Epithelial cell of prostate (primary cell): ENCODE results near the gene FMN1.

Experiments used
- DNase-seq: peaks from one replicate; pipeline ENCODE4 v3.0.0-alpha.2; 2011; ENCODE audit warnings: low read depth, low spot score
- H3K27ac ChIP-seq: fragments of 450-650 bp; 2 replicates; pipeline ENCODE4 v1.5.1; 2017; ENCODE audit warnings: mild to moderate bottlenecking

Gene FMN1

GRCh38 chr15:32877252-32878019 is 317.1 kb downstream of the FMN1 start:
- H3K27ac ChIP-seq = no peak overlapping the region
- no peak for DNase-seq

GRCh38 chr15:32873284-32874114 is 321.0 kb downstream of the FMN1 start:
- H3K27ac ChIP-seq = no peak overlapping the region
- no peak for DNase-seq

DNA sequence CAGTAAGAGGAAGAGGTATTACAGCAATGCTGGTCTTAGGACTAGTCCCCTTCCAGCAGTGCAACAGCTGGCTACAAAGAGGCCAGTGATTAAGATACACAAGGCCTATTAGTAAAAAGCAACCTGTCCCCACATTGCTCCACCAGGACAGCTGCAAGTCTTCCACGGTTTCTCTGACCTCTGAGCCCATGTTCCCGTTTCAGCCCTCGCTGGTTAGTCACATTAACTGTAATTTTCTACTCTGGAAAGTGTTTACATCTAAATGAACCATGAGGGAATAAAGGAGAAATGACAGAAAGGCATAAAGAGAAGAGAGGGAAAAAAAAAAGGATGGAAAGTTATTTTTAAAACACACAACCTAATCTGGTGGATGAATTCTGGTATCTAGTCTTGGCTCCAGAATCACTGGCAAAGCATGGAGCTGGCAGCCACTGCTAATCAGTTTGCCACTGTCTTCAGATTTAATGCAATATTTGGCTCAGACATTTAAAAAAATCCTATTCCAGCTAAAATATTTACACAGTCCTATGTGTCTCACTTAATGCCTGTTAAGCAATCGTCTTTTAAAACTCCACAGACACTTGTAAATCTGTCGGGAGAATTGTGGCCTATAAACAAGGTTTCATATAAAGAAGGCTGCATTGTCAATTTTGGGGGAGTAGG is 321.8 kb downstream of the FMN1 start:
- no peak for DNase-seq
- no peak overlapping the region for H3K27ac ChIP-seq

GRCh38 chr15:32871883-32872282 is 322.6 kb downstream of the FMN1 start:
- H3K27ac ChIP-seq = no peak overlapping the region
- DNase-seq = no peak

GRCh38 chr15:32870240-32871033 is 324.1 kb downstream of the FMN1 start:
- H3K27ac ChIP-seq = no peak overlapping the region
- DNase-seq = no peak

DNA sequence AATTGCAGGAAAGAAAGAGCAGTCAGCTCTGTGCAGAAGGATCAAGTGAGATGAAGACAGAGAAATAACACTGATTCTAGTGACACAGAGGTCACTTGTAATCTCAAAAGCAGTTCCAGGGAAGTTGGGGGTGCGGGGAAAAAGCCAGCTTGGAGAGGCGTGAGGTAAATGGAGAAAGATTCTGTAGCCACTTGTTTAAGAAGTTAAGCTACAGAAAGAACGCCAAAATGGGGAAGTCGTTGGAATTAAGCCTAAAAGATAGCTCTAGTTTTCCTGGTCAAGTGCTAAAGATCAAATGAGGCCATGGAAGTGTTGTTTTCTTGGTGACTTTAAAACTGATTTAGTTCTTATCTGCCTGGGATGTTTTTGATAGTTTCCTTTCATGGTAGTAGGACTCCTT is 324.7 kb downstream of the FMN1 start:
- no peak overlapping the region for H3K27ac ChIP-seq
- DNase-seq = no peak

DNA sequence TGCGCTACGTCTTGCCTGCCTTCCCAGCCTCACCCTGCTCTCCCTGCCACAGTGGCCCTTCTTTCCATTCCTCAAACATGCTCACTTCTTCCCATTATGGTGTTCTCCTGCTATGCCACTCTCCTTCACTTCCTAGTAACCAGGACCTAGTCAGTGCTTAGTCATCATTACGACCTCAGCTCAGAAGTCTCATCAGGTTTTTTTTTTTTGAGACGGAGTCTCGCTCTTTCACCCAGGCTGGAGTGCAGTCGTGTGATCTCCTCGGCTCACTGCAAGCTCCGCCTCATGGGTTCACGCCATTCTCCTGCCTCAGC is 327.2 kb downstream of the FMN1 start:
- peak; percentile 31 for DNase-seq
- H3K27ac ChIP-seq = peak overlapping the region; percentile 22

DNA sequence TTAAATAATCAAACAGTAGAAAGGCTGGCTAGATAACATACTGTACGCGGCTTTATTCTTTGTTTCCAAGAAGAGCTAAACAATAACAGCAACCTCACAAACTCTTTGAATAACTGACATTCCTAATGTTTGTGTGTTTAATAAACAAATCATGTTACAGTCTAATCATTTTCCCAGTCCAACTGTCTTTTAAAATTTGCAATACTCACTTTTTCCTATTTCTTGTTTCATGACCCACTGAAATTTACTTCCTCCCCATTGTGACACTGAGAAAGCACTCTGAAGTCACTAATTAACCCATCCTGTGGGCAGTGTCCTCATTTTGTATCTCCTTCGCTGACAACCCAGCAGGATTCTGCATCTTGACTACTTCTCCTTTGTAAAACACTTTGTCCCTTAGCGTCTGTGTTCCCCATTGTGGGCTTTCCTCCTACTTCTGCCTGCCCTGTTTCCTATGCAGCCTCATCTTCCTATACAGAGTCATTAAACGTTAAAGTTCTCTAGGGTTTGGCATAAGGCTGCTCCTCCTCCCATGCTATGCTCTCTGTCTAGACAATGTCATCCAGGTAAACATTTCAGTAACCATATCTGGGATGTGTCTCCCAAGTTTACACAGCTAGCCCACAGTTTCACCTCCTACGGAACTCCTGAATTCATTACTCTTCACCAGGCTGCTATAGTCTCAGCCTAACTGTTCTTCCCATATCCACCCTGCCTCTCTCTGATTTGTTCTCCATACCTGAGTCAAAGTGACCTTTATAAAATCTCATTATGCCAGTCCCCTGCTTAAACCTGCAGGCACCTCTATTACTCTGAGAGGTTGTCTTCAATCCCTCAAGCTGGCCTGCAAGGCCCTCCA is 327.8 kb downstream of the FMN1 start:
- peak overlapping the region; percentile 22 for H3K27ac ChIP-seq
- no peak for DNase-seq

DNA sequence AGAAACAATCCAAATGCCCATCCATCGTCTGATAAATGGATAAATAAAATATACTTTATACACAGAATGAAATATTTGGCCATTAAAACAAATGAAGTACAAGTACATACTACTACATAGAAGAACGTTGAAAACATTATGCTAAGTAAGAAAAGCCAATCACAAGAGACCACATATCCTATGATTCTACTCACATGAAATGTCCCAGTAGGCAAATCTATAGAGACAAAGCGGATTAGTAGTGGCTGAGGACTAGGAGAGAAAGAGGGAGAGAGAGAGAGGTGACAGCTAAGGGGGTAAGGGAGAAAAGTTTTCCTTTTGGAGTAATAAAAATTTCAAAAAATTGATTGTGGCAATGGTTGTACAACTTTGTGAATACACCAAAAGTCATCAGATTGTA is 329.7 kb downstream of the FMN1 start:
- H3K27ac ChIP-seq = no peak overlapping the region

GRCh38 chr15:32864051-32864450 is 330.5 kb downstream of the FMN1 start:
- DNase-seq = no peak
- H3K27ac ChIP-seq = no peak overlapping the region

More for the DNA sequence above, 329.7 kb downstream of the FMN1 start:
- DNase-seq = no peak

GRCh38 chr15:32861761-32862160 is 332.8 kb downstream of the FMN1 start:
- no peak overlapping the region for H3K27ac ChIP-seq
- no peak for DNase-seq

- H3K27ac ChIP-seq = no peak overlapping the region
Observed at GRCh38 chr15:32861174-32861573, 333.3 kb downstream of the FMN1 start.

DNA sequence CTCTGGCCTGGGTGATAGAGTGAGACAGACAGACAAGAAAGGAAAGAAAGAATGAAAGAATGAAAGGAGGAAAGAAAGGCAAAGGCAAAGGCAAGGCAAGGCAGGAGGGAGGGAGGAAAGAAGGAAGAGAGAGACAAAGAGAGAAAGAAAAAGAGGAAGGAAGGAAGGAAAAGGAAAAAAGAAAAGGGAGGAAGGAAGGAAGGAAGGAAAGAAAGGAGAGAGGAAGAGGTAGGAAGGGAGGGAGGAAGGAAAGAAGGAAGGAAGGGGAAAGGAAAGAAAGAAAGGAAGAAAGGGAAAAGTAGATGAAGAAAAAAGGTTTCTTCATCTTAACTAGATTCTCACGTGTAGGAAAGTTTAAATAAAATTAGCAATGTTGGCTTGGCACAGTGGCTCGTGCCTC is 334.5 kb downstream of the FMN1 start:
- no peak overlapping the region for H3K27ac ChIP-seq
- DNase-seq = no peak

More at GRCh38 chr15:32861174-32861573, 333.3 kb downstream of the FMN1 start:
- no peak for DNase-seq

GRCh38 chr15:32859251-32859650 is 335.3 kb downstream of the FMN1 start:
- DNase-seq = no peak
- no peak overlapping the region for H3K27ac ChIP-seq

DNA sequence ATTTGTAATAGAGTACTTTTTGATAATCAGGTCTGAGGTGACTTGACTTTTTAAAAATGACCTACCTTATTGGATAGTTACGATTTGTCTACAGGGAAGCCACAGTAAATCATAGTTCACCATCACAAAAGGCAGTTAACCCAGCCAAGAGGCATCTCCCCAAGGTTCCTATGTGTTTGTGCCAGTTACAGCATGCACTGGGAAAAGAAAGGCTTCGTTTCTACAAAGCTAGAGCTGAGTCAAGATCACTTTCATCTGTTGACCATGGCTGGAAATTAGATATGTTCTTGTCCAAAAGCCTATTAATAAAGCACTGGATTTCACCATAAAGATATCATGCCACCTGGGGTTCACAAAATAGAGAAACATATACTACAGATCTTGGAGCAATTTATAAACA is 336.8 kb downstream of the FMN1 start:
- H3K27ac ChIP-seq = no peak overlapping the region
- no peak for DNase-seq

GRCh38 chr15:32856753-32857152 is 337.8 kb downstream of the FMN1 start:
- DNase-seq = no peak
- peak overlapping the region; percentile 71 for H3K27ac ChIP-seq

GRCh38 chr15:32855942-32856341 is 338.6 kb downstream of the FMN1 start:
- H3K27ac ChIP-seq = peak overlapping the region; percentile 71
- peak; percentile 72 for DNase-seq

DNA sequence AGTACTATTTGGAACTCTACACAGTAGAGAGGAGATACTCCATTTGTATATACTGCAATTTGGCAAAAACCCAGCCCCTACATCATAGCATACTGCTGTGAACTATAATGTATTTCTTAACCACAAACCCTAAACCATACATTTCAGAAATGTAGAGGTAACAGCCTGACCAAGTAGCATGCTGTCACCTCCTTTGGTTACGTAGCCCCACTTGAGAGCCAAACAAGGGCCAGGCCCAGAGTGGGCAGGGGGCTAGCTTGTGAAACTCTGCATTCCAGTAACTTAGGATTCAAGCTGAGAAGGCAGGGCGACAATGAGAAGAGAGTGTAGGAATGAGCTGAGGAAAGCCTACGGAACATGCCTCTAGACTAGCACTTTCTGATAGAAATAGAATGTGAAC is 340.9 kb downstream of the FMN1 start:
- no peak overlapping the region for H3K27ac ChIP-seq

GRCh38 chr15:32852771-32853170 is 341.7 kb downstream of the FMN1 start:
- no peak for DNase-seq
- peak overlapping the region; percentile 71 for H3K27ac ChIP-seq

More for the DNA sequence above, 340.9 kb downstream of the FMN1 start:
- no peak for DNase-seq
